Measurements from ENCODE around the gene SLC9C2. TPM values are rescaled to one million over a fixed set of nuclear protein-coding genes. Genes with fewer than 3 reads are reported as not detected.
A peak's percentile ranks its signal among the peaks of the same experiment; 100 is the strongest.

The SLC9C2 gene
- total RNA-seq, 1 donor from 2014 or later = 0.26 TPM

- ATAC-seq (no peak), DNase-seq (no peak)
- H3K4me3 ChIP-seq = no peak overlapping the region
- H3K4me1 ChIP-seq = no peaks in the 10 kb centered on the region
- H3K27me3 ChIP-seq = no peaks in the 10 kb centered on the region
- peaks cover 34% of the 10 kb centered on the region for H3K36me3 ChIP-seq
- TF ChIP-seq, protein P1, sequence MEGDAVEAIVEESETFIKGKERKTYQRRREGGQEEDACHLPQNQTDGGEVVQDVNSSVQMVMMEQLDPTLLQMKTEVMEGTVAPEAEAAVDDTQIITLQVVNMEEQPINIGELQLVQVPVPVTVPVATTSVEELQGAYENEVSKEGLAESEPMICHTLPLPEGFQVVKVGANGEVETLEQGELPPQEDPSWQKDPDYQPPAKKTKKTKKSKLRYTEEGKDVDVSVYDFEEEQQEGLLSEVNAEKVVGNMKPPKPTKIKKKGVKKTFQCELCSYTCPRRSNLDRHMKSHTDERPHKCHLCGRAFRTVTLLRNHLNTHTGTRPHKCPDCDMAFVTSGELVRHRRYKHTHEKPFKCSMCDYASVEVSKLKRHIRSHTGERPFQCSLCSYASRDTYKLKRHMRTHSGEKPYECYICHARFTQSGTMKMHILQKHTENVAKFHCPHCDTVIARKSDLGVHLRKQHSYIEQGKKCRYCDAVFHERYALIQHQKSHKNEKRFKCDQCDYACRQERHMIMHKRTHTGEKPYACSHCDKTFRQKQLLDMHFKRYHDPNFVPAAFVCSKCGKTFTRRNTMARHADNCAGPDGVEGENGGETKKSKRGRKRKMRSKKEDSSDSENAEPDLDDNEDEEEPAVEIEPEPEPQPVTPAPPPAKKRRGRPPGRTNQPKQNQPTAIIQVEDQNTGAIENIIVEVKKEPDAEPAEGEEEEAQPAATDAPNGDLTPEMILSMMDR (IDR thresholded peaks at IDR 0.05) = no peak
- no peak overlapping the region for H3K27ac ChIP-seq
- intact Hi-C loops (cut with DNase I) = no loop called here
- H3K9me3 ChIP-seq = no peaks in the 10 kb centered on the region
These were observed 111.4 kb downstream of the SLC9C2 start for GRCh38 chr1:173491508-173491907.

DNA sequence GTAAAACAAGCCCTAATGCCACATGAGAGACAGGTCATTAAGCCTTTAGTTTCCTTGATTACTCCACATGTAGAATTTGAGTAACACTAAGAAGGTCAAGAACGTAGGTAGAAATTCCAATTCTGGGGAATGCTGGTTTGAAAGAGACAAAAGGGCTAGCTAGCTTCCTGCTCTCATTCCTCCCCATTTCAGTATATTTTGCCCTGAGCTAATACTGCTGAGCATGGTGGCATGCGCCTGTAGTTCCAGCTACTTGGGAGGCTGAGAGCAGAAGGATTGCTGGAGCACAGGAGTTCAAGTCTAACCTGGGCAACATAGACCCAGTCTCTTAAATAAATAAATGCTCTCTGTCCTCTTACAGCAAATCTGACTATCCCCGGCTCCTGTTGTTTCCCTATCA, 112.9 kb downstream of the SLC9C2 start:
- TF ChIP-seq, protein P1 (IDR thresholded peaks at IDR 0.05) = no peak
- no peak for ATAC-seq
- H3K9me3 ChIP-seq = no peaks in the 10 kb centered on the region
- no peak overlapping the region for H3K27ac ChIP-seq
- H3K4me1 ChIP-seq = no peaks in the 10 kb centered on the region
- intact Hi-C loops (cut with DNase I) = no loop called here
- H3K4me3 ChIP-seq = no peak overlapping the region
- DNase-seq = no peak
- H3K36me3 ChIP-seq = peaks cover 50% of the 10 kb centered on the region
- H3K27me3 ChIP-seq = no peaks in the 10 kb centered on the region

GRCh38 chr1:173489149-173489600, 113.7 kb downstream of the SLC9C2 start:
- no peak for DNase-seq
- ATAC-seq = peak; percentile 36
- intact Hi-C loops (cut with DNase I) = no loop called here
- Histone ChIP-seq H3K27me3 (no peaks in the 10 kb centered on the region), H3K27ac (no peak overlapping the region), H3K4me3 (no peak overlapping the region), H3K9me3 (no peaks in the 10 kb centered on the region), H3K36me3 (peaks cover 57% of the 10 kb centered on the region), H3K4me1 (no peaks in the 10 kb centered on the region)
- TF ChIP-seq, protein P1 (IDR thresholded peaks at IDR 0.05) = no peak

GRCh38 chr1:173488001-173488400, 114.9 kb downstream of the SLC9C2 start:
- intact Hi-C loops (cut with DNase I) = no loop called here
- TF ChIP-seq, protein P1 (IDR thresholded peaks at IDR 0.05) = no peak
- no peaks in the 10 kb centered on the region for H3K9me3 ChIP-seq
- no peak overlapping the region for H3K27ac ChIP-seq
- DNase-seq = no peak
- H3K36me3 ChIP-seq = peaks cover 69% of the 10 kb centered on the region
- ATAC-seq = no peak
- H3K4me1 ChIP-seq = no peaks in the 10 kb centered on the region
- H3K27me3 ChIP-seq = no peaks in the 10 kb centered on the region
- H3K4me3 ChIP-seq = no peak overlapping the region

DNA sequence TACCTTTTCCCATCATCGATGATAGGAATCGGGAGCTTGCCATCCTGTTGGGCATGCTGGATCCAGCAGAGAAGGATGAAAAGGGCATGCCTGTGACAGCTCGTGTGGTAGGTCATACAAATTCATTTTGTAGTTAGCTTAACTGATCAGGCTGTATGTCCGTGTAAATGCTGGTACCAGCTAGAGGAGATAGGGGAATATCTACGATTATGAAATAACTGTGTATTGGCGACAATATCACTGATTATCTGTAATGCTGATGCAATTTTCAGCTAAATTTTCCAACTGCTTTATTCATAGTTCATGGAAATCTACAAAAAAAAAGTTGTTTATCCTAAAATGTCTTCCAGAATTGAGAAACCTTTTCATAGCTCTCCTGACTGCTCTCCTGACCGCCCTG, 117.5 kb downstream of the SLC9C2 start:
- TF ChIP-seq, protein P1 (IDR thresholded peaks at IDR 0.05) = no peak
- Histone ChIP-seq H3K27me3 (no peaks in the 10 kb centered on the region), H3K4me1 (peaks cover 8% of the 10 kb centered on the region), H3K4me3 (no peak overlapping the region), H3K27ac (no peak overlapping the region), H3K36me3 (peaks cover 95% of the 10 kb centered on the region), H3K9me3 (no peaks in the 10 kb centered on the region)
- ATAC-seq (no peak), DNase-seq (no peak)
- intact Hi-C loops (cut with DNase I) = no loop called here

GRCh38 chr1:173484276-173484675, 118.6 kb downstream of the SLC9C2 start:
- no peaks in the 10 kb centered on the region for H3K9me3 ChIP-seq
- DNase-seq (no peak), ATAC-seq (no peak)
- H3K4me1 ChIP-seq = peaks cover 16% of the 10 kb centered on the region
- TF ChIP-seq, protein P1 (IDR thresholded peaks at IDR 0.05) = no peak
- no peak overlapping the region for H3K27ac ChIP-seq
- no peaks in the 10 kb centered on the region for H3K27me3 ChIP-seq
- intact Hi-C loops (cut with DNase I) = no loop called here
- peaks cover 95% of the 10 kb centered on the region for H3K36me3 ChIP-seq
- H3K4me3 ChIP-seq = no peak overlapping the region
